Muscle layer of duodenum (tissue), 2 donors: ENCODE data around the gene C9orf78.

Source experiments
- H3K27ac ChIP-seq: one replicate; pipeline ENCODE4 v1.7.0; 2013; ENCODE audit warnings: mild to moderate bottlenecking, low read length
- H3K27me3 ChIP-seq: one replicate; pipeline ENCODE4 v1.7.0; 2013; ENCODE audit warnings: low read depth, mild to moderate bottlenecking, control low read depth, low read length
- H3K36me3 ChIP-seq, 2 donors: one replicate each; pipeline ENCODE4 v1.7.0; 2013; ENCODE audit warnings: low read length in 2 of 2, control low read depth in 1 of 2, mild to moderate bottlenecking in 1 of 2; ENCODE audit not compliant: insufficient read depth in 2 of 2, control insufficient read depth in 1 of 2
- H3K4me1 ChIP-seq, 2 donors: one replicate each; pipeline ENCODE4 v1.7.0; 2013; ENCODE audit warnings: low read length in 2 of 2, mild to moderate bottlenecking in 2 of 2, control low read depth in 1 of 2, moderate library complexity in 1 of 2; ENCODE audit not compliant: insufficient read depth in 2 of 2, control insufficient read depth in 1 of 2
- H3K4me3 ChIP-seq, 2 donors: one replicate each; pipeline ENCODE4 v1.7.0; 2013; ENCODE audit warnings: low read length in 2 of 2, low read depth in 1 of 2, mild to moderate bottlenecking in 1 of 2
- H3K9me3 ChIP-seq, 2 donors: one replicate each; pipeline ENCODE4 v1.7.0; 2013; ENCODE audit warnings: low read length in 2 of 2, control low read depth in 1 of 2, mild to moderate bottlenecking in 1 of 2; ENCODE audit not compliant: control insufficient read depth in 1 of 2
- donor health status: healthy.

C9orf78 gene

GRCh38 chr9:129816501-129817435, 18.3 kb downstream of the C9orf78 start:
- Histone ChIP-seq H3K9me3 (no peaks in the 10 kb centered on the region), H3K36me3 (peaks cover 36 to 75% of the 10 kb centered on the region in 2 donors), H3K27ac (no peak overlapping the region), H3K27me3 (no peaks in the 10 kb centered on the region), H3K4me3 (no peak overlapping the region), H3K4me1 (no peaks in the 10 kb centered on the region)

- no peaks in the 10 kb centered on the region for H3K4me1 ChIP-seq
- peaks cover 36 to 61% of the 10 kb centered on the region in 2 donors for H3K36me3 ChIP-seq
- H3K27me3 ChIP-seq = no peaks in the 10 kb centered on the region
- H3K27ac ChIP-seq = no peak overlapping the region
- H3K4me3 ChIP-seq = no peak overlapping the region
- no peaks in the 10 kb centered on the region for H3K9me3 ChIP-seq
These were observed 19.8 kb downstream of the C9orf78 start for GRCh38 chr9:129815278-129815677.

- no peaks in the 10 kb centered on the region for H3K27me3 ChIP-seq
- H3K36me3 ChIP-seq = peaks cover 39 to 61% of the 10 kb centered on the region in 2 donors
- H3K27ac ChIP-seq = no peak overlapping the region
- H3K4me3 ChIP-seq = no peak overlapping the region
- no peaks in the 10 kb centered on the region for H3K4me1 ChIP-seq
- no peaks in the 10 kb centered on the region for H3K9me3 ChIP-seq
These were observed 20.4 kb downstream of the C9orf78 start for GRCh38 chr9:129814432-129815223.

- Histone ChIP-seq H3K27ac (no peak overlapping the region), H3K36me3 (peaks cover 44 to 66% of the 10 kb centered on the region in 2 donors), H3K4me3 (no peak overlapping the region), H3K27me3 (no peaks in the 10 kb centered on the region), H3K4me1 (no peaks in the 10 kb centered on the region), H3K9me3 (no peaks in the 10 kb centered on the region)
These were observed 21.4 kb downstream of the C9orf78 start for GRCh38 chr9:129813661-129814060.

- Histone ChIP-seq H3K27me3 (no peaks in the 10 kb centered on the region), H3K36me3 (peaks cover 38 to 60% of the 10 kb centered on the region in 2 donors)
These were observed 22.7 kb downstream of the C9orf78 start for GRCh38 chr9:129812385-129812784.

GRCh38 chr9:129811967-129812363, 23.1 kb downstream of the C9orf78 start:
- Histone ChIP-seq H3K36me3 (peaks cover 36 to 61% of the 10 kb centered on the region in 2 donors), H3K4me1 (no peaks in the 10 kb centered on the region), H3K9me3 (no peaks in the 10 kb centered on the region), H3K27ac (no peak overlapping the region), H3K4me3 (no peak overlapping the region), H3K27me3 (no peaks in the 10 kb centered on the region)

More at GRCh38 chr9:129812385-129812784, 22.7 kb downstream of the C9orf78 start:
- no peaks in the 10 kb centered on the region for H3K9me3 ChIP-seq
- no peak overlapping the region for H3K27ac ChIP-seq
- H3K4me1 ChIP-seq = no peaks in the 10 kb centered on the region
- H3K4me3 ChIP-seq = no peak overlapping the region

- Histone ChIP-seq H3K4me1 (no peaks in the 10 kb centered on the region), H3K27me3 (no peaks in the 10 kb centered on the region), H3K9me3 (no peaks in the 10 kb centered on the region), H3K4me3 (no peak overlapping the region), H3K36me3 (peaks cover 24 to 55% of the 10 kb centered on the region in 2 donors), H3K27ac (no peak overlapping the region)
These were observed 24.3 kb downstream of the C9orf78 start for GRCh38 chr9:129810788-129811187.

- no peak overlapping the region for H3K4me3 ChIP-seq
- H3K4me1 ChIP-seq = no peaks in the 10 kb centered on the region
- no peaks in the 10 kb centered on the region for H3K9me3 ChIP-seq
- H3K27ac ChIP-seq = no peak overlapping the region
- peaks cover 22 to 48% of the 10 kb centered on the region in 2 donors for H3K36me3 ChIP-seq
- H3K27me3 ChIP-seq = no peaks in the 10 kb centered on the region
These were observed 25.0 kb downstream of the C9orf78 start for GRCh38 chr9:129810116-129810515.

- Histone ChIP-seq H3K36me3 (peaks cover 17 to 43% of the 10 kb centered on the region in 2 donors), H3K9me3 (no peaks in the 10 kb centered on the region), H3K4me3 (no peak overlapping the region), H3K27ac (no peak overlapping the region), H3K4me1 (peaks cover 0 to 1% of the 10 kb centered on the region in 2 donors), H3K27me3 (no peaks in the 10 kb centered on the region)
These were observed 25.7 kb downstream of the C9orf78 start for GRCh38 chr9:129809346-129809745.

GRCh38 chr9:129806061-129806460, 29.0 kb downstream of the C9orf78 start:
- Histone ChIP-seq H3K4me1 (peaks cover 4 to 9% of the 10 kb centered on the region in 2 donors), H3K36me3 (peaks cover 12 to 27% of the 10 kb centered on the region in 2 donors), H3K27ac (no peak overlapping the region), H3K27me3 (no peaks in the 10 kb centered on the region), H3K4me3 (no peak overlapping the region), H3K9me3 (no peaks in the 10 kb centered on the region)

GRCh38 chr9:129803676-129804060, 31.4 kb downstream of the C9orf78 start:
- Histone ChIP-seq H3K9me3 (no peaks in the 10 kb centered on the region), H3K36me3 (peaks cover 0 to 14% of the 10 kb centered on the region in 2 donors), H3K4me3 (peak overlapping the region; percentile 80 to 83), H3K27ac (peak overlapping the region; percentile 56), H3K27me3 (no peaks in the 10 kb centered on the region), H3K4me1 (peaks cover 4 to 9% of the 10 kb centered on the region in 2 donors)
